ENCODE results near the gene CA10.

CA10 gene

DNA sequence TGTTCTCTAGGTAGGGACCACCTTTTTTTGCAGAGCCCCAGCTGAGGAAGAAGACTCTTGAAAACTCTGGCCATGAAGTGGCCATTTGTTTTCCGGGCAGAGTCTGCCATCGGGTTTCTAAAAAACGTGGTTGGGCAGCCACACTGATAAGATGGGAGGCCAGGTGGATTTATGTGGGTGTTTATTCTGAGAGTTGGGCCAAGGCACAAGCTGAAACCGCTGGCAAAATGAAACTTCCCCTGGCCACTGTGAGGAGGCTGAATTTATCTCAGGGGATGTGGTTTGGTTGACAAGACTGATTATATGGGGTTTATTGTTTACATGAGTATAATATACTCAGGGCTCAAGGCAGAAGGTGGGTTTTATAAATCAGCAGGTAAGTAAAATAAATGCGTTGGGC is 476.4 kb downstream of the CA10 start:
- Histone ChIP-seq H3F3A (ENCODE audit: insufficient read depth, low read length) (no peaks in the 10 kb centered on the region), H2AFZ (ENCODE audit: low read length) (no peak overlapping the region), H3K36me3 (ENCODE audit: insufficient read depth, low read length) (no peaks in the 10 kb centered on the region), H3K27ac (ENCODE audit: low read depth, low read length, poor library complexity, severe bottlenecking) (no peak overlapping the region), H3K9ac (ENCODE audit: low read length) (no peak overlapping the region), H3K4me1 (ENCODE audit: insufficient read depth, low read length, severe bottlenecking) (no peaks in the 10 kb centered on the region), H3K9me2 (ENCODE audit: low read depth, low read length) (no peaks in the 10 kb centered on the region), H3K4me3 (ENCODE audit: low read depth, low read length, poor library complexity, severe bottlenecking) (no peak overlapping the region), H4K20me1 (ENCODE audit: insufficient read depth, low read length) (no peaks in the 10 kb centered on the region), H3K79me2 (ENCODE audit: insufficient read depth, low read length) (no peaks in the 10 kb centered on the region), H3K9me3 (ENCODE audit: low read length) (no peaks in the 10 kb centered on the region), H3K27me3 (ENCODE audit: insufficient read depth, low read length) (no peaks in the 10 kb centered on the region), H3K4me2 (ENCODE audit: low read length) (no peak overlapping the region)
- TF ChIP-seq EZH2 (IDR thresholded peaks at IDR 0.05; ENCODE audit: borderline replicate concordance, low read length): no peak
- TF ChIP-seq, protein P1, sequence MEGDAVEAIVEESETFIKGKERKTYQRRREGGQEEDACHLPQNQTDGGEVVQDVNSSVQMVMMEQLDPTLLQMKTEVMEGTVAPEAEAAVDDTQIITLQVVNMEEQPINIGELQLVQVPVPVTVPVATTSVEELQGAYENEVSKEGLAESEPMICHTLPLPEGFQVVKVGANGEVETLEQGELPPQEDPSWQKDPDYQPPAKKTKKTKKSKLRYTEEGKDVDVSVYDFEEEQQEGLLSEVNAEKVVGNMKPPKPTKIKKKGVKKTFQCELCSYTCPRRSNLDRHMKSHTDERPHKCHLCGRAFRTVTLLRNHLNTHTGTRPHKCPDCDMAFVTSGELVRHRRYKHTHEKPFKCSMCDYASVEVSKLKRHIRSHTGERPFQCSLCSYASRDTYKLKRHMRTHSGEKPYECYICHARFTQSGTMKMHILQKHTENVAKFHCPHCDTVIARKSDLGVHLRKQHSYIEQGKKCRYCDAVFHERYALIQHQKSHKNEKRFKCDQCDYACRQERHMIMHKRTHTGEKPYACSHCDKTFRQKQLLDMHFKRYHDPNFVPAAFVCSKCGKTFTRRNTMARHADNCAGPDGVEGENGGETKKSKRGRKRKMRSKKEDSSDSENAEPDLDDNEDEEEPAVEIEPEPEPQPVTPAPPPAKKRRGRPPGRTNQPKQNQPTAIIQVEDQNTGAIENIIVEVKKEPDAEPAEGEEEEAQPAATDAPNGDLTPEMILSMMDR (IDR thresholded peaks at IDR 0.05; ENCODE audit: low read length): no peak

DNA sequence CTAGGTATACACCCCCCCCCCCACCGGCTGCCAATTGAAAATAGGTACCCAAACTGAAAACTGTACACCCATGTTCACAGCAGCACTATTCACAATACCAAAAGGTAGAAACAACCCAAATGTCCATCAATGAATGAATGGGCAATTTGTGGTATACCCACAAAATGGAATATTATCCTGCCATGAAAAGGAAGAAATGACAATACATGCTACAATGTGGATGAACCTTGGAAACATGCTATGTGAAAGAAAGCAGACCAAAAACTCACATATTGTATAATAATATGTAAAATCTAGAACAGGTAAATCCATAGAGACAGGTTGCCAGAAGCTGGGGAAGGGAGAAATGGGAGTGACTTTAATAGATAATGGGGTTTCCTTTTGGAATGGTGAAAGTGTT is 480.6 kb downstream of the CA10 start:
- no peak overlapping the region for H3K4me3 ChIP-seq (ENCODE audit: low read depth, low read length, poor library complexity, severe bottlenecking)
- no peak overlapping the region for H3K9ac ChIP-seq (ENCODE audit: low read length)
- H3K4me1 ChIP-seq (ENCODE audit: insufficient read depth, low read length, severe bottlenecking): no peaks in the 10 kb centered on the region
- H3K27ac ChIP-seq (ENCODE audit: low read depth, low read length, poor library complexity, severe bottlenecking): no peak overlapping the region
- no peaks in the 10 kb centered on the region for H4K20me1 ChIP-seq (ENCODE audit: insufficient read depth, low read length)
- H3F3A ChIP-seq (ENCODE audit: insufficient read depth, low read length): no peaks in the 10 kb centered on the region
- H3K27me3 ChIP-seq (ENCODE audit: insufficient read depth, low read length): no peaks in the 10 kb centered on the region
- TF ChIP-seq, protein P1 (IDR thresholded peaks at IDR 0.05; ENCODE audit: low read length): no peak
- TF ChIP-seq EZH2 (IDR thresholded peaks at IDR 0.05; ENCODE audit: borderline replicate concordance, low read length): no peak
- no peaks in the 10 kb centered on the region for H3K36me3 ChIP-seq (ENCODE audit: insufficient read depth, low read length)
- H3K9me2 ChIP-seq (ENCODE audit: low read depth, low read length): no peaks in the 10 kb centered on the region
- no peaks in the 10 kb centered on the region for H3K79me2 ChIP-seq (ENCODE audit: insufficient read depth, low read length)
- no peaks in the 10 kb centered on the region for H3K9me3 ChIP-seq (ENCODE audit: low read length)
- H3K4me2 ChIP-seq (ENCODE audit: low read length): no peak overlapping the region
- H2AFZ ChIP-seq (ENCODE audit: low read length): no peak overlapping the region

DNA sequence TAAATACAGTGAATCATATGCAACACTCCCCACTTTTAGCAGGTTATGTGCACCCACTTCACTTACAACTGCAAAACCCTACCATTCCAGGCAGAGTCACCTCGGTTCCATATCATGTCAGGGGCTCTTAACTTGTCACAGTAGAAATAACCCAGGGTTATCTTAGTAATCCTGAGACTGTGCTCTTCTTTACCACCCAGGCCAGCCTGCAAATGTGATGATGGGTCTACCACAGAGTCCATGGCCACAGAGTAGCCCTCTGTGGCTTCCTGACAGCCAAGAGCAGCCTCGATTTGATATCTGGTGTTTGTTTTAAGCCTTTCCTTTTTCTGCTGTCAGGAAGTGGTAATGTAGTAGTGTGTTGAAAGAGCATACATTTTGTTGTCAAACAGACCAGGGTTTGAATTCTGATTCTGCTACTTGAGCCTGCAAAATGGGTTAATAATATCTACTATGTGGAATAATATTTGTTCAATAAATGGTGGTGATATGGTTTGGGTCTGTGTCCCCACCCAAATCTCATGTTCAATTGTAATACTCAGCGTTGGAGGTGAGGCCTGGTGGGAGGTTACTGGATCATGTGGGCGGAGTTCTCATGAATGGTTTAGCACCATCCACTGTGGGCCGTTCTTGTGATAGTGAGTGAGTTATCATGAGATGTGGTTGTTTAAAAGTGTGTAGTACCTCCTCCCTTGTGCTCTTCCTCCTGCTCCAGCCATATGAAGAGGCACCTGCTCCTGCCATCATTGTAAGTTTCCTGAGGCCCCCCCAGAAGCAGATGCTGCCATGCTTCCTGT is 481.6 kb downstream of the CA10 start:
- Histone ChIP-seq H4K20me1 (ENCODE audit: insufficient read depth, low read length) (no peaks in the 10 kb centered on the region), H3K27ac (ENCODE audit: low read depth, low read length, poor library complexity, severe bottlenecking) (no peak overlapping the region), H3K4me3 (ENCODE audit: low read depth, low read length, poor library complexity, severe bottlenecking) (no peak overlapping the region), H2AFZ (ENCODE audit: low read length) (no peak overlapping the region), H3K36me3 (ENCODE audit: insufficient read depth, low read length) (no peaks in the 10 kb centered on the region), H3K9me2 (ENCODE audit: low read depth, low read length) (no peaks in the 10 kb centered on the region), H3K4me2 (ENCODE audit: low read length) (no peak overlapping the region), H3K9ac (ENCODE audit: low read length) (no peak overlapping the region), H3K79me2 (ENCODE audit: insufficient read depth, low read length) (no peaks in the 10 kb centered on the region), H3K9me3 (ENCODE audit: low read length) (no peaks in the 10 kb centered on the region), H3K27me3 (ENCODE audit: insufficient read depth, low read length) (no peaks in the 10 kb centered on the region), H3K4me1 (ENCODE audit: insufficient read depth, low read length, severe bottlenecking) (no peaks in the 10 kb centered on the region), H3F3A (ENCODE audit: insufficient read depth, low read length) (no peaks in the 10 kb centered on the region)
- TF ChIP-seq, protein P1 (IDR thresholded peaks at IDR 0.05; ENCODE audit: low read length): no peak
- no peak for TF ChIP-seq EZH2 (IDR thresholded peaks at IDR 0.05; ENCODE audit: borderline replicate concordance, low read length)
